ENCODE measurements around the gene HHIPL1.

Gene HHIPL1

GRCh38 chr14:99668307-99669295 is 23.7 kb downstream of the HHIPL1 start:
- Histone ChIP-seq H3K79me2 (ENCODE audit: control insufficient read depth, low read length) (no peaks in the 10 kb centered on the region), H3K4me3 (ENCODE audit: low read length) (no peak overlapping the region), H3F3A (ENCODE audit: control insufficient read depth, insufficient read depth) (no peaks in the 10 kb centered on the region), H3K4me2 (ENCODE audit: low read length) (no peak overlapping the region), H3K9me2 (replicated peaks; ENCODE audit: control insufficient read depth, low read length) (no peaks in the 10 kb centered on the region), H3K27me3 (ENCODE audit: control insufficient read depth, low read length) (no peaks in the 10 kb centered on the region), H3K36me3 (ENCODE audit: control insufficient read depth, low read length) (no peaks in the 10 kb centered on the region), H3K27ac (ENCODE audit: low read depth, low read length) (no peak overlapping the region), H3K4me1 (ENCODE audit: control insufficient read depth, low read length) (peaks cover 12% of the 10 kb centered on the region), H3K9me3 (ENCODE audit: control insufficient read depth, insufficient read depth, low read length) (no peaks in the 10 kb centered on the region), H4K20me1 (ENCODE audit: control insufficient read depth, insufficient read depth, low read depth, low read length) (no peaks in the 10 kb centered on the region)
- TF ChIP-seq EZH2phosphoT487 (IDR thresholded peaks at IDR 0.05; ENCODE audit: borderline replicate concordance, low read length) (no peak), CTCF (IDR thresholded peaks at IDR 0.05; ENCODE audit: low read depth, low read length, poor library complexity, severe bottlenecking) (no peak)

- Histone ChIP-seq H3K27me3 (ENCODE audit: control insufficient read depth, low read length) (no peaks in the 10 kb centered on the region), H3K36me3 (ENCODE audit: control insufficient read depth, low read length) (no peaks in the 10 kb centered on the region), H3K9me3 (ENCODE audit: control insufficient read depth, insufficient read depth, low read length) (no peaks in the 10 kb centered on the region), H3F3A (ENCODE audit: control insufficient read depth, insufficient read depth) (no peaks in the 10 kb centered on the region), H4K20me1 (ENCODE audit: control insufficient read depth, insufficient read depth, low read depth, low read length) (no peaks in the 10 kb centered on the region), H3K9me2 (replicated peaks; ENCODE audit: control insufficient read depth, low read length) (no peaks in the 10 kb centered on the region), H3K4me2 (ENCODE audit: low read length) (no peak overlapping the region), H3K4me3 (ENCODE audit: low read length) (no peak overlapping the region), H3K27ac (ENCODE audit: low read depth, low read length) (no peak overlapping the region), H3K79me2 (ENCODE audit: control insufficient read depth, low read length) (no peaks in the 10 kb centered on the region), H3K4me1 (ENCODE audit: control insufficient read depth, low read length) (peaks cover 7% of the 10 kb centered on the region)
- TF ChIP-seq EZH2phosphoT487 (IDR thresholded peaks at IDR 0.05; ENCODE audit: borderline replicate concordance, low read length) (no peak), CTCF (IDR thresholded peaks at IDR 0.05; ENCODE audit: low read depth, low read length, poor library complexity, severe bottlenecking) (no peak)
Observed at GRCh38 chr14:99670361-99671234, 25.7 kb downstream of the HHIPL1 start.

GRCh38 chr14:99671235-99672224 is 26.6 kb downstream of the HHIPL1 start:
- H3K9me2 ChIP-seq (replicated peaks; ENCODE audit: control insufficient read depth, low read length): no peaks in the 10 kb centered on the region
- H3K4me2 ChIP-seq (ENCODE audit: low read length): no peak overlapping the region
- no peak overlapping the region for H3K27ac ChIP-seq (ENCODE audit: low read depth, low read length)
- H3F3A ChIP-seq (ENCODE audit: control insufficient read depth, insufficient read depth): no peaks in the 10 kb centered on the region
- no peaks in the 10 kb centered on the region for H3K27me3 ChIP-seq (ENCODE audit: control insufficient read depth, low read length)
- no peaks in the 10 kb centered on the region for H3K9me3 ChIP-seq (ENCODE audit: control insufficient read depth, insufficient read depth, low read length)
- no peak overlapping the region for H3K4me3 ChIP-seq (ENCODE audit: low read length)
- no peaks in the 10 kb centered on the region for H3K79me2 ChIP-seq (ENCODE audit: control insufficient read depth, low read length)
- H3K4me1 ChIP-seq (ENCODE audit: control insufficient read depth, low read length): peaks cover 7% of the 10 kb centered on the region
- TF ChIP-seq EZH2phosphoT487 (IDR thresholded peaks at IDR 0.05; ENCODE audit: borderline replicate concordance, low read length) (no peak), CTCF (IDR thresholded peaks at IDR 0.05; ENCODE audit: low read depth, low read length, poor library complexity, severe bottlenecking) (no peak)
- H3K36me3 ChIP-seq (ENCODE audit: control insufficient read depth, low read length): no peaks in the 10 kb centered on the region
- no peaks in the 10 kb centered on the region for H4K20me1 ChIP-seq (ENCODE audit: control insufficient read depth, insufficient read depth, low read depth, low read length)

All from DOHH2 (cell line).